Measurements from ENCODE around the gene CD44.
"Not testable (repeated sequence)": the region's sequence is repeated elsewhere in the genome, so short reads cannot be mapped to it uniquely, and the experiment has no call there.

CD44 gene

DNA sequence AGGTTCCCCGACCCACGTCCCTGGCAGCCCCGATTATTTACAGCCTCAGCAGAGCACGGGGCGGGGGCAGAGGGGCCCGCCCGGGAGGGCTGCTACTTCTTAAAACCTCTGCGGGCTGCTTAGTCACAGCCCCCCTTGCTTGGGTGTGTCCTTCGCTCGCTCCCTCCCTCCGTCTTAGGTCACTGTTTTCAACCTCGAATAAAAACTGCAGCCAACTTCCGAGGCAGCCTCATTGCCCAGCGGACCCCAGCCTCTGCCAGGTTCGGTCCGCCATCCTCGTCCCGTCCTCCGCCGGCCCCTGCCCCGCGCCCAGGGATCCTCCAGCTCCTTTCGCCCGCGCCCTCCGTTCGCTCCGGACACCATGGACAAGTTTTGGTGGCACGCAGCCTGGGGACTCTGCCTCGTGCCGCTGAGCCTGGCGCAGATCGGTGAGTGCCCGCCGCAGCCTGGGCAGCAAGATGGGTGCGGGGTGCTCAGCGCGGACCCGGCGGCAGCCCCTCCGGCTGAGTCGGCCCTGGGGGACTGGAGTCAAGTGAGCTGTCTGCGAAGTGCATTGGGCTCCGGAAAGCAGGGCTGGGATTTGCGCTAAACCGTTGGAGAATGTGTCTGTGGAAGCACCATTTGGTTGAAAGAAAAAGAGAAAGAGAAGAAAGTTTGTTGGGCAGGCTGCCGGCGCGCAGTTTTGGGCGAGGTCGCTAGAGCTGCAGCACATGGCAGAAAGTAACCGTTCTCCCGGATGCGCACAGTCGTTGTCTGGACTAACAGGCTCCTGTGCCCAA is at the start of gene CD44:
TSS of gene CD44 (plus strand) at position 229 of the 779 bp plus-strand sequence. CDS start at position 362, 133 bp downstream.
- peak; percentile 85 for DNase-seq (ENCODE audit: low read depth)

- DNase-seq (ENCODE audit: low read depth): no peak
These were observed 49.3 kb upstream of the CD44 start for GRCh38 chr11:35089666-35090065.

- no peak for DNase-seq (ENCODE audit: low read depth)
These were observed 48.8 kb upstream of the CD44 start for GRCh38 chr11:35090125-35090524.

DNA sequence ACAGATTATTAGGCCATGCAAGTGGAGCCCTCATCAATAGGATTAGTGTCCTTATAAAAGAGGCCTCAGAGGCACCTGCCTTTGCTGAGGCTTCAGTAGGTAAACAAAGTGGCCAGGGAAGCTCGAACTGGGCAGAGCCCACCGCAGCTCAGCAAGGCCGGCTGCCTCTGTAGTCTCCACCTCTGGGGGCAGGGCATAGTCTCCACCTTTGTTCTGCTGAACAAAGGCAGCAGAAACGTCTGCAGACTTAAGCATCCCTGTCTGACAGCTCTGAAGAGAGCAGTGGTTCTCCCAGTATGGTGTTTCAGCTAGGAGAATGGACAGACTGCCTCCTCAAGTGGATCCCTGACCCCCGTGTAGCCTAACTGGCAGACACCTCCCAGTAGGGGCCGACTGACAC is 48.0 kb upstream of the CD44 start:
- not testable (repeated sequence) for DNase-seq (ENCODE audit: low read depth)

DNA sequence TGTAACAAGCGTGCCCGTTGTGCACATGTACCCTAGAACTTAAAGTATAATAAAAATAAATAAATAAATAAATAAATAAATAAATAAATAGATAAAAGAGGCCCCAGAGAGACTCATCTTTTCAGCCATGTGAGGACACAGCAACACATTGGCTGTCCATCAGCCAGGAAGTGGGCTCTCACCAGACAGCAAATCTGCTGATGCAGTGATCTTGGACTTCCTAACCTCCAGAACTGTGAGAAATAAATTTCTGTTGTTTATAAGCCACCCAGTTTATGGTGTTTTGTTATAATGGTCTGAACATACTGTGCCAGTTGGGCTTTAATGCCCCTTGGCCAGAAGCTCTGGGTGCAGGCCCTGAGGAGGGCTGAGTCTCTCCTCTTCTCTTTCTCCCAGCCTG is 42.2 kb upstream of the CD44 start:
- peak; percentile 21 for DNase-seq (ENCODE audit: low read depth)

GRCh38 chr11:35097814-35098455 is 41.0 kb upstream of the CD44 start:
- DNase-seq (ENCODE audit: low read depth): no peak

GRCh38 chr11:35098855-35099254 is 40.1 kb upstream of the CD44 start:
- no peak for DNase-seq (ENCODE audit: low read depth)

DNA sequence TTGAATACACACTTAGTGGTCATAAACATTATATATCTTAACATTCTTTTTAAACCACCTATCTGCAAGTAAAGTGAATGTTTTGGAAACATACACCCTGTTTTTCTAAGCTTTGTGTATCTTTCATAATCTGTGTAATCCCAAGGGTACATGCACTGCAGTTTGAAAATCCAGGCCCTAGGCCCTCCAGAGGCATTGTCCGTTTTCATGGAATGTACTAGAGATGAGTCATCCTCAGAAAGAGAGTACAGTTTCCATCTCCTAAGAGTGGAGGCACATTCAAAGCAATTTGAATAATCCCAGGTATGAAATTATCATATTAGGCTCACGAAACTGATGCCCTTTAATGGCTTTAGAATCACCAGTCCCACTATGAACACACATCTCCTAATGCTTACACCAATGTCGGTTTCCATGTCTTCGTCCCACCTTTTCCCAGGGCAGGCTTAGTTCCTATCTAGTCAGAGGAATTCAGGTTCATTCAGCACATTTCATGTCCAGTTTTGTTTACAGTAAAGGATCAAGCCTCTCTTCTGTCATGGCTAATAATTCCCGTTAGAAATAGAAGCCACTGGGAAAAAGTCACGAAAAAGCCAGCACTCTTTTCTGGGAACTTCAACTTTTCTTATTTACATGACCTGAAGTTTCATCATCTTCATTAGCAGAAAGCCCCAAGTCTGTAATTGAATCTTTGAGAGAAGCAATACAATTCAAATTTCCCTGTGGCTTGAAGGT is 39.5 kb upstream of the CD44 start:
- DNase-seq (ENCODE audit: low read depth): peak; percentile 80

- peak; percentile 96 for DNase-seq (ENCODE audit: low read depth)
These were observed 39.0 kb upstream of the CD44 start for GRCh38 chr11:35100013-35100383.

DNA sequence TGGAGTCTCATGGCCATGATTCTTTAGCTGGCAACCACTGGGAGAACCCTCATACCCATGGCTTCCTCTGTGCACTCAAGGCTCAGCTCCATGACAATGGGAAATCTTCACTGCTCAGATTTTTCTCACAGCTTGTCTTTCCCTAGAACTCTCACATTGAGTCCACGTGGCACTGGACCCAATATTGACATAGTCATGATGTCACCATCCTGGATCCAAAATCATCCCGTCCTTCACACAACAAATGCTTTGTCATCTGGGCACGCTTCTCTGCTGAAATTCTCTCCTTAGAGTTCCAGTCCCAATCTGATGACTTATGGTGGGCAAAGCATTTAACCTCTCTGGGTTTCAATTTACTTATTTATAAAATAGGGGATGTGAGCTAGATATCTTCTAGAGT is 37.7 kb upstream of the CD44 start:
- DNase-seq (ENCODE audit: low read depth): no peak

DNA sequence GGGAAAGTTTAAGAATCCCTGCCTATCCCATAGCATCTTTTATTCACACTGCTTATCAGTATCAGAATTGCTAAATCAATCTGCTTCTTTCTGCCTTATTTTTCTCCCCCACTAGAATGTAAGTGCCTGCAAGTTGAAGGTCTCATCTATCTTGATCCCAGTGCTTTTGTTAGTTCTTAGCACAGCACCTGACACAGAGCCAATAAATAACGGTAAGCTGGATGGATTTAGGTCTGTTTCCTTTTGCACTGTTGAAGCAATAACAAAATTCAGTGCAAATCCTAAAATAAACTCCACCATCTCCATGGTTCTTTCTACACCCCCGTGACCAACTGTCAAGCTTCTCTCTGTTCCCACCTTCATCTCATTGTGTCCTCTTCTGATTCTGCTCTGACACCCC is 36.7 kb upstream of the CD44 start:
- no peak for DNase-seq (ENCODE audit: low read depth)

DNA sequence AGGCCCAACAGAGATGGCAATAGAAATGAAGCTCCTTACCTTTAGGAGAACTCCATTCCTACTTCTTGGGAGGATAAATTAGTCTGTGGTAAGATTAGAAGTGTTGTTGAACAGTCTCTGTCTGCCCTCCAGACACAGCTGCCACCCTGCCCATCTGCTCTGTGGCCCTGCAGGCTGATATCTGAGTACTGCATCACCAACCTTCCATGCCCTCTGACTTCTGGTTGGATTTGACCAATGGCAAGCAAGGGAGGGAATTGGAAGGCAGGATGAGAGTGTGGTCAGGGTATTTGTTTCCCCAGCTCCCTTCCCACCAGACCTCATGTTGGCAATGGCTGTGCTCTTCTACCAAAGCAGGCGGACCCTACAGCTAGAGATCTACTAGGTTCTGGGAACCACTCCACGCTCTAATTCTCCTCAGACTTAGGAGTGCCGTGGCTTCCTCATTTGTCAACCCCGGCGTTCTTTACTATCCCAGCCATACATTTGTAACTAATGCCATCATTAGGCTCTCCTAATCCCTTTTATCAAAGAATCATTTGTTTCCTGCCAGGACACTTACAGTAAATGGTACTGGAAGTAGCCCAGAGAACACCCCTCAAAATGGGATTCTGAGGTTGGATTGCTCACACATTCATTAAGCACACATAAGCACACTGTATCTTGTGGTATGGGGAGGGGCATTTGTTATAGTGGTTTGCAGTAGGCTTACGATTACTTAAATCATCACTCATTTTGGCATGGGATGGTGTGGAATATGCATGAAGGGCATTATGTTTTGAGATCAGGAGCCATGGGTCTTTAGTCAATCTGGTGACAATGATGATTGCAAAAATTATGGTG is 35.4 kb upstream of the CD44 start:
- no peak for DNase-seq (ENCODE audit: low read depth)

DNA sequence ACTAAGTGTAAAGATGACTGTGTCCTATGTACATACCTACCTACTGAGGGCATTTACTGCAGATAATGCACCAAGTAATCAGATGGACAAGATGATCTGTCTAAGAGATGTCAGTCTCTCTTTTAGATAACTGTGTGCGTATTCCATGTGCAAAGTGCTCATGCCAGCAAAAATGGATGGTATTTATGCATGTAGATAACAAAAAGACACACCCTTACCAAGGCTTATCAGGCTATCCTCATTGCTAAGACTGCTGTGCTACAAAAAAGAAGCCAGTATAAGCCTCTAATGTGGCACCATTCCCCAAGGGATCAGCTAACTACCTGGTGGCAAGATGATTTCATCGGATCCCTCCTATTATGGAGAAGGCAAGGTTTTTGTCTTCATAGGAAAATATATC is 34.3 kb upstream of the CD44 start:
- no peak for DNase-seq (ENCODE audit: low read depth)

- no peak for DNase-seq (ENCODE audit: low read depth)
These were observed 33.5 kb upstream of the CD44 start for GRCh38 chr11:35105319-35106079.

GRCh38 chr11:35106595-35106994 is 32.4 kb upstream of the CD44 start:
- no peak for DNase-seq (ENCODE audit: low read depth)

DNA sequence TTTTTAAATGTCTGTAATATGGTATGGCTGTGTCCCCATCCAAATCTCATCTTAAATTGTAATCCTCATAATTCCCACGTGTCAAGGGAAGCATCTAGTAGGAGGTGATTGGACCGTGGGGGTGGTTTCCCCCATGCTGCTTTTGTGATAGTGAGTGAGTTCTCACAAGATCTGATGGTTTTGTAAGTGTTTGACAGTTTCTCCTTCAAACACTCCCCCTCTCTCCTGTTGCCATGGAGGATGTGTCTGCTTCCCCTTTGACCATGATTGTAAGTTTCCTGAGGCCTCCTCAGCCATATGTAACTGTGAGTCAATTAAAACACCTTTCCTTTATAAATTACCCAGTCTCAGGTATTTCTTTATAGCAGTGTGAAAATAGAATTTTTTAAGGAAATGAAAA is 31.1 kb upstream of the CD44 start:
- DNase-seq (ENCODE audit: low read depth): no peak

DNA sequence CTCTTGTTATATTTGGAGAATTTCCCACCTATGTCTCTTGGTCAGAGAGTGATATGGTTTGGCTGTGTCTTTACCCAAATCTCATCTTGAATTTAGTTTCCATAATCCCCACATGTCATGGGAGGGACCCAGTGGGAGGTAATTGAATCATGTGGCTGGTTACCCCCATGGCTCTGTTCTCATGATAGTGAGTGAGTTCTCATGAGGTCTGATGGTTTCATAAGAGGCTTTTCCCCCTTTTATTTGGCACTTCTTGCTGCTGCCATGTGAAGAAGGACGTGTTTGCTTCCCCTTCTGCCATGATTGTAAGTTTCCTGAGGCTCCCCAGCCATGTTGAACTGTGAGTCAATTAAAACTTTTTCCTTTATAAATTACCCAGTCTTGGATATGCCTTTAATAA is 30.6 kb upstream of the CD44 start:
- not testable (repeated sequence) for DNase-seq (ENCODE audit: low read depth)

DNA sequence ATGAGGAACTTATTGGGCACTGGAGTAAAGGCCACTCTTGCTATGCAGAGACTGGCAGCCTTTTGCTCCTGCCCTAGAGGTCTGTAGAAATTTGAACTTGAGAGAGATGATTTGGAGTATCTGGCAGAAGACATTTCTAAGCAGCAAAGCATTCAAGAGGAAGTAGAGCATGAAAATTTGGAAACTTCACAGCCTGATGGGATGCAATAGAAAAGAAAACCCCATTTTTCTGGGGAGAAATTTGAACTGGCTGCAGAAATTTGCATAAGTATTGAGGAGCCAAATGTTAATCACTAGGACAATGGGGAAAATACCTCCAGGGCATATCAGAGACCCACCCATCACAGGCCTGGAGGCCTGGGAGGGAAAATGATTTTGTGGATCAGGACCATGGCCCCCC is 29.9 kb upstream of the CD44 start:
- DNase-seq (ENCODE audit: low read depth): no peak

DNA sequence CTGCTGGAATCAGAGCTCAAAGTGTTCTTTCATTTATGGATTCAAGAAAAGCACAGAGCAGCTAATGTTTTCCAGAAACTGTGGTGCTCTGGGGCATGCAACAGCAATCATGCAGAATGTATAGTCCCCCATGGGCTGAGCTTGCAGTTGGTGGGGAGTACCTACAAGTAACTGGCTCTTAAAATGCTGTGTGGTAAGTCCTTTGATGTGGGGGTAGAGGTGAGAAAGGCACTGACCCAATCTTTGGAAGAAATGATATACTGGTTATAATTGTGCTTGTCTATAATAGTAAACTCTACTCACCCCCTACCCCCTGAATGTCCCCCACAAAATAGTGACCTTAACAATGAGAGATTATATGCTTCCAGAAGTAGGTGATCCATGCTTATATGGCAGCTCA is 29.1 kb upstream of the CD44 start:
- DNase-seq (ENCODE audit: low read depth): no peak

GRCh38 chr11:35111161-35112055 is 27.6 kb upstream of the CD44 start:
- peak; percentile 92 for DNase-seq (ENCODE audit: low read depth)

Measured in EH (cell line).